ENCODE data around the gene ADGRL2. TPM values are rescaled to one million over a fixed set of nuclear protein-coding genes. Genes with fewer than 3 reads are reported as not detected.
A peak's percentile ranks its signal among the peaks of the same experiment; 100 is the strongest.

The ADGRL2 gene
- total RNA-seq, 4 donors from 2014 or later: 6.1 to 48.7 (median 16.2) TPM

GRCh38 chr1:81792184-81792583, 8.6 kb upstream of the ADGRL2 start:
- no peak overlapping the region for H3K27ac ChIP-seq
- H3K4me1 ChIP-seq: no peaks in the 10 kb centered on the region
- no peaks in the 10 kb centered on the region for H3K27me3 ChIP-seq
- no peak for DNase-seq
- TF ChIP-seq POLR2A (IDR thresholded peaks at IDR 0.05) (no peak), CTCF (IDR thresholded peaks at IDR 0.05) (no peak)
- no peaks in the 10 kb centered on the region for H3K36me3 ChIP-seq
- no peaks in the 10 kb centered on the region for H3K9me3 ChIP-seq
- H3K4me3 ChIP-seq: no peak overlapping the region

- no peaks in the 10 kb centered on the region for H3K9me3 ChIP-seq
- DNase-seq: no peak
- H3K36me3 ChIP-seq: no peaks in the 10 kb centered on the region
- no peak overlapping the region for H3K4me3 ChIP-seq
- H3K4me1 ChIP-seq: no peaks in the 10 kb centered on the region
- H3K27me3 ChIP-seq: no peaks in the 10 kb centered on the region
- H3K27ac ChIP-seq: no peak overlapping the region
- no peak for TF ChIP-seq CTCF (IDR thresholded peaks at IDR 0.05)
Measured at GRCh38 chr1:81797701-81798100, 3.0 kb upstream of the ADGRL2 start.

GRCh38 chr1:81799939-81800694, 617 bp upstream of the ADGRL2 start:
- peak in 2 of 3 donors; percentile 50 for DNase-seq
- H3K4me3 ChIP-seq: peak overlapping the region; percentile 39 to 74 (median 55)
- no peaks in the 10 kb centered on the region for H3K4me1 ChIP-seq
- H3K27ac ChIP-seq: peak overlapping the region; percentile 59 to 94 (median 84)
- TF ChIP-seq CTCF (IDR thresholded peaks at IDR 0.05) (no peak), POLR2A (IDR thresholded peaks at IDR 0.05) (no peak)
- no peaks in the 10 kb centered on the region for H3K27me3 ChIP-seq
- H3K36me3 ChIP-seq: no peaks in the 10 kb centered on the region
- no peaks in the 10 kb centered on the region for H3K9me3 ChIP-seq

- Histone ChIP-seq H3K36me3 (no peaks in the 10 kb centered on the region), H3K4me3 (peak overlapping the region; percentile 39 to 74 (median 55)), H3K27ac (peak overlapping the region; percentile 62 to 94 (median 84)), H3K4me1 (no peaks in the 10 kb centered on the region), H3K9me3 (no peaks in the 10 kb centered on the region), H3K27me3 (no peaks in the 10 kb centered on the region)
- TF ChIP-seq CTCF (IDR thresholded peaks at IDR 0.05) (no peak), POLR2A (IDR thresholded peaks at IDR 0.05) (no peak)
- DNase-seq: no peak
Measured at GRCh38 chr1:81801651-81802456, 1.1 kb downstream of the ADGRL2 start.

GRCh38 chr1:81802457-81802706, 1.6 kb downstream of the ADGRL2 start:
- H3K27me3 ChIP-seq: no peaks in the 10 kb centered on the region
- no peak for TF ChIP-seq CTCF (IDR thresholded peaks at IDR 0.05)
- TF ChIP-seq POLR2A (IDR thresholded peaks at IDR 0.05): no peak
- no peak for DNase-seq
- H3K36me3 ChIP-seq: no peaks in the 10 kb centered on the region
- H3K4me1 ChIP-seq: no peaks in the 10 kb centered on the region
- peak overlapping the region; percentile 39 to 74 (median 55) for H3K4me3 ChIP-seq
- peak overlapping the region; percentile 57 to 94 (median 76) for H3K27ac ChIP-seq
- H3K9me3 ChIP-seq: no peaks in the 10 kb centered on the region
